ENCODE results near the gene KCTD19. TPM values are rescaled to one million over a fixed set of nuclear protein-coding genes. Genes with fewer than 3 reads are reported as not detected.

Gene KCTD19
- total RNA-seq, 2 donors from 2014 or later = 7.0 TPM; not detected in 1

- TF ChIP-seq POLR2AphosphoS5 (IDR thresholded peaks at IDR 0.05) (no peak), POLR2A (IDR thresholded peaks at IDR 0.05) (no peak), CTCF (IDR thresholded peaks at IDR 0.05) (no peak)
- 75% methylated on average over 4 of the region's 4 CpGs for WGBS
- H3K27ac ChIP-seq = no peak overlapping the region
- no peaks in the 10 kb centered on the region for H3K9me3 ChIP-seq
- no peak for DNase-seq (ENCODE audit: low spot score)
- intact Hi-C loops (cut with DNase I) = loop anchor here (5.0 kb wide), 1 partner anchor 140 kb away; no protein-coding TSS in a partner anchor
- no peaks in the 10 kb centered on the region for H3K36me3 ChIP-seq
- H3K27me3 ChIP-seq (replicated peaks; ENCODE audit: insufficient read depth) = no peaks in the 10 kb centered on the region
- H3K4me3 ChIP-seq = no peak overlapping the region
- no peaks in the 10 kb centered on the region for H3K4me1 ChIP-seq (replicated peaks)
Observed at GRCh38 chr16:67257486-67258160, 68.9 kb downstream of the KCTD19 start.

GRCh38 chr16:67256701-67257230 lies 69.8 kb downstream of the KCTD19 start:
- 94% methylated on average over 11 of the region's 11 CpGs for WGBS
- no peaks in the 10 kb centered on the region for H3K36me3 ChIP-seq
- H3K27me3 ChIP-seq (replicated peaks; ENCODE audit: insufficient read depth) = no peaks in the 10 kb centered on the region
- no peaks in the 10 kb centered on the region for H3K4me1 ChIP-seq (replicated peaks)
- H3K9me3 ChIP-seq = no peaks in the 10 kb centered on the region
- DNase-seq (ENCODE audit: low spot score) = no peak
- H3K27ac ChIP-seq = no peak overlapping the region
- H3K4me3 ChIP-seq = no peak overlapping the region
- TF ChIP-seq CTCF (IDR thresholded peaks at IDR 0.05) (no peak), POLR2A (IDR thresholded peaks at IDR 0.05) (no peak), POLR2AphosphoS5 (IDR thresholded peaks at IDR 0.05) (no peak)
- intact Hi-C loops (cut with DNase I) = loop anchor here (5.0 kb wide), 1 partner anchor 141 kb away; no protein-coding TSS in a partner anchor

- H3K27ac ChIP-seq = no peak overlapping the region
- intact Hi-C loops (cut with DNase I) = loop anchor here (5.0 kb wide), 1 partner anchor 142 kb away; no protein-coding TSS in a partner anchor
- no peak for TF ChIP-seq CTCF (IDR thresholded peaks at IDR 0.05)
- TF ChIP-seq POLR2AphosphoS5 (IDR thresholded peaks at IDR 0.05) = no peak
- no peak for TF ChIP-seq POLR2A (IDR thresholded peaks at IDR 0.05)
- no peaks in the 10 kb centered on the region for H3K4me1 ChIP-seq (replicated peaks)
- no peak overlapping the region for H3K4me3 ChIP-seq
- no peaks in the 10 kb centered on the region for H3K9me3 ChIP-seq
- H3K36me3 ChIP-seq = no peaks in the 10 kb centered on the region
- DNase-seq (ENCODE audit: low spot score) = no peak
- no peaks in the 10 kb centered on the region for H3K27me3 ChIP-seq (replicated peaks; ENCODE audit: insufficient read depth)
- WGBS = 93% methylated on average over 15 of the region's 17 CpGs
Observed at GRCh38 chr16:67255553-67256221, 70.9 kb downstream of the KCTD19 start.

- Histone ChIP-seq H3K27ac (no peak overlapping the region), H3K36me3 (no peaks in the 10 kb centered on the region), H3K9me3 (no peaks in the 10 kb centered on the region), H3K4me3 (no peak overlapping the region), H3K4me1 (replicated peaks) (no peaks in the 10 kb centered on the region), H3K27me3 (replicated peaks; ENCODE audit: insufficient read depth) (no peaks in the 10 kb centered on the region)
- TF ChIP-seq POLR2A (IDR thresholded peaks at IDR 0.05) = no peak
- TF ChIP-seq POLR2AphosphoS5 (IDR thresholded peaks at IDR 0.05) = no peak
- TF ChIP-seq CTCF (IDR thresholded peaks at IDR 0.05) = no peak
- DNase-seq (ENCODE audit: low spot score) = no peak
- intact Hi-C loops (cut with DNase I) = loop anchor here (5.0 kb wide), 1 partner anchor 142 kb away; no protein-coding TSS in a partner anchor
- 87% methylated on average over 18 of the region's 18 CpGs for WGBS
Observed at GRCh38 chr16:67254801-67255552, 71.6 kb downstream of the KCTD19 start.

Measured in prostate gland (tissue), 2 donors.